HepG2 (cell line): ENCODE data around the gene PPIA. TPM values are rescaled to one million over a fixed set of nuclear protein-coding genes. Genes with fewer than 3 reads are reported as not detected.

Experiments
- ATF4 ChIP-seq, 2 experiments: fragments of 450-650 bp in 1 of 2; sonication (generic) in 1 of 2; formaldehyde crosslinking; IDR thresholded peaks; 2 replicates each; pipeline versions ENCODE4 v1.5.0 to v1.8.0; 2020 to 2022; ENCODE audit warnings: mild to moderate bottlenecking in 1 of 2, missing genetic modification reagents in 1 of 2
- CBX1 ChIP-seq: IDR thresholded peaks from one replicate; pipeline ENCODE4 v1.6.1; 2016; ENCODE audit warnings: antibody characterized with exemption, low read depth
- KDM5B ChIP-seq: sonication (generic); formaldehyde crosslinking; IDR thresholded peaks from 2 replicates; pipeline ENCODE4 v1.4.0; 2020; ENCODE audit warnings: missing genetic modification reagents, mild to moderate bottlenecking, borderline replicate concordance
- KLF13 ChIP-seq: sonication (generic); formaldehyde crosslinking; IDR thresholded peaks from 2 replicates; pipeline ENCODE4 v1.4.0; 2020; ENCODE audit warnings: mild to moderate bottlenecking, missing genetic modification reagents
- MATR3 ChIP-seq: sonication (generic); formaldehyde crosslinking; IDR thresholded peaks from 2 replicates; pipeline ENCODE4 v1.4.0; 2020; ENCODE audit warnings: missing genetic modification reagents
- NCOA5 ChIP-seq: sonication (generic); formaldehyde crosslinking; IDR thresholded peaks from 2 replicates; pipeline ENCODE4 v1.4.0; 2020; ENCODE audit warnings: missing genetic modification reagents
- NKX3-1 ChIP-seq: sonication (generic); formaldehyde crosslinking; IDR thresholded peaks from 2 replicates; pipeline ENCODE4 v1.5.0; 2020; ENCODE audit warnings: missing genetic modification reagents
- NR2F1 ChIP-seq, 2 experiments: fragments of 450-650 bp in 1 of 2; formaldehyde crosslinking in 1 of 2; IDR thresholded peaks; 2 replicates each; pipeline versions ENCODE4 v1.5.0 to v1.6.1; 2016 to 2020; ENCODE audit warnings: mild to moderate bottlenecking in 1 of 2, missing compliant biosample characterization in 1 of 2, missing genetic modification reagents in 1 of 2, moderate library complexity in 1 of 2
- PBX3 ChIP-seq: sonication (generic); formaldehyde crosslinking; IDR thresholded peaks from 2 replicates; pipeline ENCODE4 v1.8.1; 2023; ENCODE audit warnings: missing genetic modification reagents, inconsistent platforms, borderline replicate concordance
- RXRA ChIP-seq: sonication (generic); formaldehyde crosslinking; IDR thresholded peaks from 2 replicates; pipeline ENCODE4 v1.5.1; 2020; ENCODE audit warnings: missing genetic modification reagents
- SRSF1 ChIP-seq: fragments of 200-400 bp; formaldehyde crosslinking; optimal IDR thresholded peaks from 2 replicates; pipeline ENCODE3; 2017; ENCODE audit warnings: mild to moderate bottlenecking, low read depth, low read length, moderate library complexity
- TEAD2 ChIP-seq: sonication (generic); formaldehyde crosslinking; IDR thresholded peaks from 2 replicates; pipeline ENCODE4 v1.9.0; 2021; ENCODE audit warnings: missing genetic modification reagents
- THAP9 ChIP-seq: sonication (generic); formaldehyde crosslinking; IDR thresholded peaks from 2 replicates; pipeline ENCODE4; 2020; ENCODE audit warnings: missing genetic modification reagents, mild to moderate bottlenecking, borderline replicate concordance
- THRA ChIP-seq: sonication (generic); formaldehyde crosslinking; IDR thresholded peaks from 2 replicates; pipeline ENCODE4 v1.4.0; 2020; ENCODE audit warnings: missing genetic modification reagents, borderline replicate concordance
- U2AF2 ChIP-seq: fragments of 200-400 bp; formaldehyde crosslinking; IDR thresholded peaks from 2 replicates; pipeline ENCODE4 v1.6.1; 2017; ENCODE audit warnings: low read depth, mild to moderate bottlenecking, low read length
- ZBTB39 ChIP-seq: sonication (generic); formaldehyde crosslinking; IDR thresholded peaks from 2 replicates; pipeline ENCODE4 v1.5.0; 2020; ENCODE audit warnings: missing genetic modification reagents
- ZNF263 ChIP-seq: sonication (generic); formaldehyde crosslinking; IDR thresholded peaks from 2 replicates; pipeline ENCODE4 v1.4.0; 2020; ENCODE audit warnings: missing genetic modification reagents
- ZNF274 ChIP-seq: sonication (generic); formaldehyde crosslinking; IDR thresholded peaks from 2 replicates; pipeline ENCODE4 v1.5.1; 2020; ENCODE audit warnings: mild to moderate bottlenecking, missing genetic modification reagents
- ZNF367 ChIP-seq: sonication (generic); formaldehyde crosslinking; IDR thresholded peaks from 2 replicates; pipeline ENCODE4 v1.4.0; 2020; ENCODE audit warnings: missing genetic modification reagents, borderline replicate concordance
- ZNF414 ChIP-seq: sonication (generic); formaldehyde crosslinking; IDR thresholded peaks from 2 replicates; pipeline ENCODE4 v1.5.0; 2020; ENCODE audit warnings: missing genetic modification reagents
- ZSCAN20 ChIP-seq: sonication (generic); formaldehyde crosslinking; IDR thresholded peaks from 2 replicates; pipeline ENCODE4 v1.4.0; 2020; ENCODE audit warnings: missing genetic modification reagents, mild to moderate bottlenecking, borderline replicate concordance
- polyA plus RNA-seq, 8 experiments: library from polyadenylated mRNA; depleted of rRNA in 3 of 8; stranded (reverse) in 7 of 8; unstranded in 1 of 8; fragments of >200 nt; fragmentation: Illumina TruSeq in 4 of 8; extraction: Trizol in 4 of 8; gene quantifications; 2 replicates each; pipeline versions ENCODE4 v1.2.1 to v1.2.3, GENCODE V29; 2011 to 2016; ENCODE audit warnings: low read depth in 4 of 8, missing spikeins in 1 of 8, mixed read lengths in 1 of 8; ENCODE audit not compliant: insufficient read depth in 1 of 8
- total RNA-seq, 5 experiments: library from RNA; depleted of rRNA; stranded (reverse); fragments of >200 nt; fragmentation: Illumina TruSeq; extraction: Trizol; gene quantifications; 2 replicates each; pipeline ENCODE4 v1.2.3, GENCODE V29; 2016; ENCODE audit warnings: low read depth in 1 of 5

Gene PPIA
- total and polyA plus RNA-seq, 2 of the 13 experiments (the other 11 are each of a cell fraction or from before 2014, with no cell fraction given): 2,268 to 3,010 TPM

GRCh38 chr7:44808914-44809393 lies 12.5 kb downstream of the PPIA start (continued):
- TF ChIP-seq THAP9 (CRISPR knock-in tag): no peak
- TF ChIP-seq TEAD2: no peak
- no peak for TF ChIP-seq ZSCAN20 (CRISPR knock-in tag)
- TF ChIP-seq ZNF367 (CRISPR knock-in tag): no peak
- TF ChIP-seq KDM5B (CRISPR knock-in tag): no peak
- no peak for TF ChIP-seq NKX3-1 (CRISPR knock-in tag)
- TF ChIP-seq SRSF1: no peak
- TF ChIP-seq CBX1: no peak
- no peak for TF ChIP-seq MATR3
- no peak for TF ChIP-seq ZNF414
- TF ChIP-seq ATF4 (CRISPR knock-in tag; IDR thresholded peaks at IDR 0.05): 0 out of 4 replicates have a peak, but pooled peaks of 1 of the 2 experiments have one; percentile 30
- no peak for TF ChIP-seq NR2F1 (CRISPR knock-in tag; IDR thresholded peaks at IDR 0.05)
- TF ChIP-seq ZNF274: no peak
- TF ChIP-seq RXRA (CRISPR knock-in tag): no peak
- peak; percentile 73 for TF ChIP-seq ZNF263
- TF ChIP-seq NCOA5 (CRISPR knock-in tag): no peak
- no peak for TF ChIP-seq THRA (CRISPR knock-in tag)
- TF ChIP-seq PBX3 (CRISPR knock-in tag): no peak
- TF ChIP-seq KLF13 (CRISPR knock-in tag): no peak
- TF ChIP-seq U2AF2: no peak
- no peak for TF ChIP-seq ZBTB39 (CRISPR knock-in tag)
